HG02938 (cell line): ENCODE measurements around the gene PWP1.

Experiments
- ATAC-seq: cut with Tn5 transposase; IDR thresholded peaks from one replicate; pipeline ENCODE4 v1.9.1; 2021; ENCODE audit warnings: mild to moderate bottlenecking, moderate library complexity; ENCODE audit not compliant: unreplicated experiment

The PWP1 gene

GRCh38 chr12:107732365-107732764 is 46.8 kb downstream of the PWP1 start:
- ATAC-seq, result no peak

- no peak for ATAC-seq
Measured at GRCh38 chr12:107734139-107734538, 48.5 kb downstream of the PWP1 start.

GRCh38 chr12:107735763-107736162 is 50.2 kb downstream of the PWP1 start:
- no peak for ATAC-seq

- peak; percentile 99 for ATAC-seq
Measured at GRCh38 chr12:107736914-107737313, 51.3 kb downstream of the PWP1 start.

GRCh38 chr12:107748472-107748871 is 62.9 kb downstream of the PWP1 start:
- ATAC-seq, result no peak

GRCh38 chr12:107749083-107749482 is 63.5 kb downstream of the PWP1 start:
- ATAC-seq, result no peak

GRCh38 chr12:107759410-107759809 is 73.8 kb downstream of the PWP1 start:
- no peak for ATAC-seq

- ATAC-seq, result peak; percentile 12
Measured at GRCh38 chr12:107760207-107760808, 74.7 kb downstream of the PWP1 start.

- ATAC-seq, result peak; percentile 91
Measured at GRCh38 chr12:107760809-107761501, 75.4 kb downstream of the PWP1 start, which contains the start of gene PRDM4. Gene PRDM4, minus strand, starts transcription at chr12:107761137. Its CDS starts 622 bp downstream, at chr12:107760515.

- ATAC-seq, result peak; percentile 23
Measured at GRCh38 chr12:107761502-107761904, 75.9 kb downstream of the PWP1 start.
